Stomach (tissue), 9 donors: ENCODE results near the gene CLBA1. TPM values are rescaled to one million over a fixed set of nuclear protein-coding genes. Genes with fewer than 3 reads are reported as not detected.

Source experiments
- DNase-seq, 2 donors: peaks; one replicate each; pipeline versions ENCODE4 v3.0.0 to v3.0.0-alpha.2; 2013 to 2019
- H3K27ac ChIP-seq, 5 donors: fragments of 200-600 bp in 4 of 5; sonication (generic) in 4 of 5; one replicate each; pipeline ENCODE4 v1.5.1; 2013 to 2019; ENCODE audit warnings: mild to moderate bottlenecking in 1 of 5, moderate library complexity in 1 of 5
- H3K27me3 ChIP-seq, 3 donors: fragments of 200-600 bp; sonication (generic); one replicate each; pipeline ENCODE4 v1.5.1; 2017 to 2019; ENCODE audit warnings: mixed run types in 1 of 3
- H3K36me3 ChIP-seq, 4 donors: fragments of 200-600 bp; sonication (generic); 1 replicate in 3 of 4; 2 replicates in 1 of 4; pipeline ENCODE4 v1.5.1; 2016 to 2019
- H3K4me1 ChIP-seq, 4 donors: fragments of 200-600 bp; sonication (generic); one replicate each; pipeline ENCODE4 v1.5.1; 2016 to 2019
- H3K4me3 ChIP-seq, 4 donors: fragments of 200-600 bp; sonication (generic) in 3 of 4; one replicate each; pipeline ENCODE4 v1.5.1; 2016 to 2019; ENCODE audit warnings: mild to moderate bottlenecking in 1 of 4
- H3K9me3 ChIP-seq, 4 donors: fragments of 200-600 bp; sonication (generic); one replicate each; pipeline ENCODE4 v1.5.1; 2016 to 2019
- EP300 ChIP-seq: sonication (generic); formaldehyde crosslinking; IDR thresholded peaks from one replicate; pipeline ENCODE4 v1.6.1; 2017; ENCODE audit warnings: antibody characterized with exemption
- POLR2A ChIP-seq, 4 donors: fragments of 450-650 bp; IDR thresholded peaks; one replicate each; pipeline ENCODE4 v1.6.1; 2016; ENCODE audit warnings: antibody characterized with exemption in 4 of 4, control low read depth in 2 of 4, mild to moderate bottlenecking in 1 of 4, moderate library complexity in 1 of 4
- POLR2AphosphoS5 ChIP-seq, 3 donors: sonication (generic); formaldehyde crosslinking; IDR thresholded peaks; one replicate each; pipeline ENCODE4 v1.6.1; 2016; ENCODE audit warnings: antibody characterized with exemption in 3 of 3
- WGBS, 5 donors: extraction: QIAGEN DNeasy Blood & Tissue Kit in 3 of 5; methylation state at CpG; one replicate each; pipeline versions ENCODE4 v1.1.5 to v1.1.7; 2013 to 2018; 5-methylcytosine and 5-hydroxymethylcytosine counted together
- intact Hi-C: fragments of 100-400 bp; cut with DNase I; formaldehyde crosslinking; loops from one replicate; pipeline ENCODE4 v1.15.1; 2023; ENCODE audit warnings: low total_unique reads
- polyA plus RNA-seq, 3 donors: library from polyadenylated mRNA; stranded (reverse); fragments of 200-250 nt; gene quantifications; one replicate each; pipeline ENCODE4 v1.2.3, GENCODE V29; 2013
- total RNA-seq, 5 donors: library from RNA; depleted of rRNA; stranded (reverse); fragments of >200 nt; gene quantifications; one replicate each; pipeline versions ENCODE4 v1.1.0 to v1.2.3, GENCODE V29; 2014 to 2016
- TF ChIP-seq, protein P1 (sequence below), 7 experiments: fragments of 450-650 bp in 4 of 7; fragments of 200-600 bp in 3 of 7; sonication (generic) in 3 of 7; IDR thresholded peaks; one replicate each; pipeline ENCODE4 v1.5.1; 2016 to 2019; ENCODE audit warnings: antibody characterized with exemption in 7 of 7, control low read depth in 2 of 7, mild to moderate bottlenecking in 1 of 7
- donor health status: healthy with polysubstance abuse.
- donor health status: Bipolar disorder and iron deficiency.
- donor health status: healthy.

Gene CLBA1
- total and polyA plus RNA-seq, 8 donors, result 3.5 to 13.9 (median 5.8) TPM; not detected in 1

DNA sequence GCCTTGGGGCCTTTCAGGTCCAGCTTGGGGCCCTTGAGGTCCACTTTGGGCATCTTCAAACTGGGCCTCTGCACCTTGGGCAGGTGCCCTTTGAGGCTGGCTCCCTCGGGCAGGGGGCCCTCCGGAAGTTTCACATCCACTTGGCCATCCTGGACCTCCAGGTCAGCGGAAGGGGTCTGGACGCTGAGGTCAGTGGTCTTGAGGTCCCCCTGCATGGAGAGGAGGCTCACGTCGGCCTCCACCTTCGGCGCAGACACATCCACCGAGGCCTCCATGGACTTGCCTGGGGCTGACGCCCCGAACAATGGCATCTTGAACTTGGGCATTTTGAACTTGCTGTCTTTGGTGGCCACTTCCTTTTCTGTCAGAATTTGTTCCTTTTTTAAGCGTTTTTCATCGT is 32.5 kb upstream of the CLBA1 start:
- no peak for DNase-seq
- Histone ChIP-seq H3K27me3 (peaks cover 0 to 14% (median 0%) of the 10 kb centered on the region in 3 donors), H3K4me1 (peaks cover 8 to 13% (median 9%) of the 10 kb centered on the region in 4 donors), H3K9me3 (no peaks in the 10 kb centered on the region), H3K36me3 (peaks cover 0 to 41% (median 23%) of the 10 kb centered on the region in 4 donors), H3K4me3 (no peak overlapping the region), H3K27ac (no peak overlapping the region)
- 85 to 92% (median 90%) methylated on average over 13 of the region's 13 CpGs for WGBS, 5 donors
- intact Hi-C loops, result no loop called here
- TF ChIP-seq, protein P1, sequence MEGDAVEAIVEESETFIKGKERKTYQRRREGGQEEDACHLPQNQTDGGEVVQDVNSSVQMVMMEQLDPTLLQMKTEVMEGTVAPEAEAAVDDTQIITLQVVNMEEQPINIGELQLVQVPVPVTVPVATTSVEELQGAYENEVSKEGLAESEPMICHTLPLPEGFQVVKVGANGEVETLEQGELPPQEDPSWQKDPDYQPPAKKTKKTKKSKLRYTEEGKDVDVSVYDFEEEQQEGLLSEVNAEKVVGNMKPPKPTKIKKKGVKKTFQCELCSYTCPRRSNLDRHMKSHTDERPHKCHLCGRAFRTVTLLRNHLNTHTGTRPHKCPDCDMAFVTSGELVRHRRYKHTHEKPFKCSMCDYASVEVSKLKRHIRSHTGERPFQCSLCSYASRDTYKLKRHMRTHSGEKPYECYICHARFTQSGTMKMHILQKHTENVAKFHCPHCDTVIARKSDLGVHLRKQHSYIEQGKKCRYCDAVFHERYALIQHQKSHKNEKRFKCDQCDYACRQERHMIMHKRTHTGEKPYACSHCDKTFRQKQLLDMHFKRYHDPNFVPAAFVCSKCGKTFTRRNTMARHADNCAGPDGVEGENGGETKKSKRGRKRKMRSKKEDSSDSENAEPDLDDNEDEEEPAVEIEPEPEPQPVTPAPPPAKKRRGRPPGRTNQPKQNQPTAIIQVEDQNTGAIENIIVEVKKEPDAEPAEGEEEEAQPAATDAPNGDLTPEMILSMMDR (IDR thresholded peaks at IDR 0.05), result no peak
- TF ChIP-seq POLR2A (IDR thresholded peaks at IDR 0.05), result no peak
- TF ChIP-seq POLR2AphosphoS5 (IDR thresholded peaks at IDR 0.05), result no peak
- no peak for TF ChIP-seq EP300

DNA sequence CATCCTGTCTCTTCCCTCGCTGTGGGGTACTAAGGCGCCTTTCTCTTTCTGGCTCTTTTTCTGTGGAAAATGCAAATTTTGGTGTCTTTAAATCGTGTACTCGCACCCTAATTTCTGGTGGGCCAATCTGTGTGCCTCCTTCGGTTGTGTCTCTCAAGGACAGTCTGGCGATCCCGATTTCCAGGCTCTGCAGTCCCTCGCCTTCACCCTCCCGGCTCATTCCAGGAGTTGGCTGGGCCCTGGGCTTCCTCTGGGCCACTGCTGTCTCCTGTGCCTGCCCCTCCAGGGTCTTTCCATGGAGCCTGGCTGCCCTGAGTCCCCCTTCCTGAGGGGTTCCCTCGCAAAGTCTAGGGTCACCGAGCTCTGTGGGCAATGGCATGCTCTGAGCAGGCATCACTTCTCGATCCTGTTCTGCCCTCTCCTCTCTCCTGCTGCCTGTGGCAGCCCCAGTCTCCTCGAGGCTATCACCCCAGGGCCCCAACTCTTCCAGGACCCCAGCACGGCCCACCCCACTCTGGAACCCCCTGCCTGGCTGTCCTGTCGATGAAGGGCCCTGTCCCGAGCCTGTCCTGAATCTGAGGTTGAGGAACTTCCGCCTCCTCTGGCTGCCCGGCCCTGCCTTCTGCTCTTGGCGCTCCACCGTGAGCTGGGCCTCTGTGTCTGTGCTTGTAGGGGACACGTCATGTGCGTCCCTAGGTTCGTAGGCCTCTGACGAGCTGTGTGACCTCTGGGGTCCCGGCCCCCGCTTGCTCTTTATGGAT is 31.5 kb upstream of the CLBA1 start:
- Histone ChIP-seq H3K9me3 (no peaks in the 10 kb centered on the region), H3K27ac (no peak overlapping the region), H3K27me3 (peaks cover 0 to 14% (median 0%) of the 10 kb centered on the region in 3 donors), H3K36me3 (peaks cover 0 to 41% (median 23%) of the 10 kb centered on the region in 4 donors), H3K4me3 (no peak overlapping the region), H3K4me1 (peaks cover 8 to 14% (median 10%) of the 10 kb centered on the region in 4 donors)
- TF ChIP-seq POLR2AphosphoS5 (IDR thresholded peaks at IDR 0.05), result no peak
- no peak for DNase-seq
- intact Hi-C loops, result no loop called here
- 84 to 89% (median 88%) methylated on average over 19 to 26 of the region's 26 CpGs for WGBS, 5 donors

DNA sequence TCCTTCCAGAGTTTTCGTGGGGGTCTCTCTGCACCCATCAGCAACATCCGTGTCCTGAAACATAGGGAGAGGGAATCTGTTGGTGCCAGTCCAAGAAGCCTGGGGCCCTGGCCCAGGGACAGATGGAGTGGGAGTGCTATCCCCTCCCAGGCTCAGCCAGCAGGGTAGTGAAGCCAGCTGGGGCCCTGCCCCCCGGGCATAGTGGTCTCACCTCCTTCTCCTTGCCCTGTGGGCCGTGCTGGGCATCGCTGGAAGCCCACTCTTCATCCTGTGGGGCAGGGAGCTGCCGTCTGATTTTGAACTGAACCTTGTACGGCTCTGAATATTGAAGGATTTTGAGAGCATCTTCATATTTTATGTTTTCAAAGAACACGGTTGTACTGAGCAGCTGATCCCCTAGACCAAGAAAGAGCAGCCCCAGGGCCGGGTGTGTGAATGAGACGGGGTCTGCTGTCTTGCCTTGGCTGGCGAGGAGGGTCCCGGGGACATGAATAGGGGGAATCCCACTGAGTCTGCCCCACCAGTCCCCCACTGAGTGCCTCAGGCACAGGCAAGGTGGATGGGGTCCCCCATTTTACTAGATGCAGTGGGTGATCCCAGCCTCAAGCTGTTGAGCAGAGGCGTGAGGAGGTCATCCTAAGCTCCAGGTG is 30.7 kb upstream of the CLBA1 start:
- no peak for TF ChIP-seq POLR2A (IDR thresholded peaks at IDR 0.05)
- TF ChIP-seq, protein P1 (IDR thresholded peaks at IDR 0.05), result no peak
- no peak for TF ChIP-seq EP300
- no peak for TF ChIP-seq POLR2AphosphoS5 (IDR thresholded peaks at IDR 0.05)
- Histone ChIP-seq H3K27me3 (peaks cover 0 to 14% (median 0%) of the 10 kb centered on the region in 3 donors), H3K27ac (no peak overlapping the region), H3K36me3 (peaks cover 0 to 41% (median 23%) of the 10 kb centered on the region in 4 donors), H3K4me3 (no peak overlapping the region), H3K4me1 (peaks cover 8 to 14% (median 10%) of the 10 kb centered on the region in 4 donors), H3K9me3 (no peaks in the 10 kb centered on the region)
- DNase-seq, result no peak
- intact Hi-C loops, result no loop called here
- 82 to 86% (median 84%) methylated on average over 13 of the region's 13 CpGs for WGBS, 5 donors

DNA sequence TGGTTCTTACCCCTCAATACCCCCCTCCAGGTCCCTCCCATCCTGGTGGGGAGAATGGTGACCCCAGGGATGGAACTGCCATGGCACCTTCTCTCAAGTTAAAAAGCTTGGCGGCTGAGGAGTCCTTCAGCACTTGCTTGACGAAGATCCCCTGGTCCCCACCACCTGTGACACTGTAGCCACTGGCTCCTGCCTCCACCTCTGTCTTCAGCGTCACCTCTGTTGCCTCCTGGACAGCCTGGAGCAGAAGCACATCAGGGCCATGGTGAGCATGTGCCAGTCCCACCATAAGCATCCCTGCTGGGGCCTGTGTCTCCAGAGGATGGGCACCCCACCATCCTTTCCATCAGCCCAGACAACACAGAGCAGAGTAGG is 30.2 kb upstream of the CLBA1 start:
- DNase-seq, result no peak
- Histone ChIP-seq H3K27ac (no peak overlapping the region), H3K4me1 (peaks cover 8 to 14% (median 10%) of the 10 kb centered on the region in 4 donors), H3K36me3 (peaks cover 0 to 41% (median 23%) of the 10 kb centered on the region in 4 donors), H3K4me3 (no peak overlapping the region), H3K9me3 (no peaks in the 10 kb centered on the region), H3K27me3 (peaks cover 0 to 14% (median 0%) of the 10 kb centered on the region in 3 donors)
- TF ChIP-seq POLR2A (IDR thresholded peaks at IDR 0.05) (no peak), POLR2AphosphoS5 (IDR thresholded peaks at IDR 0.05) (no peak), EP300 (no peak)
- TF ChIP-seq, protein P1 (IDR thresholded peaks at IDR 0.05), result no peak
- intact Hi-C loops, result no loop called here
- 90 to 98% (median 94%) methylated on average over 3 of the region's 3 CpGs for WGBS, 5 donors
